SK-N-SH (cell line): ENCODE data around the gene GPX2. TPM values are rescaled to one million over a fixed set of nuclear protein-coding genes. Genes with fewer than 3 reads are reported as not detected.

Experiments used
- CTCF ChIA-PET: fragments of 300-600, 350-600 bp; formaldehyde crosslinking; extraction: SDS; loops from one replicate; lab custom pipeline; 2021; lab: Yijun Ruan, JAX
- POLR2A ChIA-PET: fragments of 350-600 bp; sonication (Branson Sonifier 250); formaldehyde crosslinking; extraction: SDS; loops from one replicate; lab custom pipeline; 2020; ENCODE audit warnings: antibody characterized with exemption, inconsistent platforms; lab: Yijun Ruan, JAX
- DNase-seq: peaks from one replicate; pipeline ENCODE4 v3.0.0; 2012
- H2AFZ ChIP-seq: fragments of 200-600 bp; sonication (generic); 2 replicates; pipeline ENCODE4 v1.8.1; 2016; ENCODE audit warnings: antibody characterized with exemption, mild to moderate bottlenecking, low read depth
- H3F3A ChIP-seq: fragments of 200-600 bp; sonication (generic); replicated peaks from 2 replicates; pipeline ENCODE3; 2016; ENCODE audit warnings: antibody characterized with exemption, mild to moderate bottlenecking; ENCODE audit not compliant: insufficient read depth
- H3K27ac ChIP-seq, 2 experiments: fragments of 200-500 bp in 1 of 2; fragments of 200-600 bp in 1 of 2; sonication (Bioruptor generic) in 1 of 2; sonication (generic), shearing (Covaris generic) in 1 of 2; 2 replicates each; pipeline versions ENCODE4 v1.5.1 to v1.6.1; 2014 to 2016; ENCODE audit warnings: low read depth in 2 of 2, inconsistent platforms in 1 of 2, low read length in 1 of 2, mild to moderate bottlenecking in 1 of 2, mixed read lengths in 1 of 2
- H3K27me3 ChIP-seq: fragments of 200-600 bp; sonication (generic), shearing (Covaris generic); 2 replicates; pipeline ENCODE4 v1.6.1; 2016; ENCODE audit warnings: mixed run types; ENCODE audit not compliant: insufficient read depth
- H3K36me3 ChIP-seq, 2 experiments: fragments of 200-500 bp in 1 of 2; fragments of 200-600 bp in 1 of 2; sonication (Bioruptor generic) in 1 of 2; sonication (generic) in 1 of 2; replicated peaks in 1 of 2; 2 replicates each; pipeline versions ENCODE3 to v1.5.1; 2014 to 2016; ENCODE audit warnings: low read length in 1 of 2, mild to moderate bottlenecking in 1 of 2; ENCODE audit not compliant: insufficient read depth in 2 of 2, control insufficient read depth in 1 of 2
- H3K4me1 ChIP-seq, 2 experiments: fragments of 200-500 bp in 1 of 2; fragments of 200-600 bp in 1 of 2; sonication (Bioruptor generic) in 1 of 2; sonication (generic), shearing (Covaris generic) in 1 of 2; 2 replicates each; pipeline versions ENCODE4 v1.5.1 to v1.6.1; 2014 to 2016; ENCODE audit warnings: low read depth in 1 of 2, low read length in 1 of 2, mixed run types in 1 of 2; ENCODE audit not compliant: insufficient read depth in 2 of 2, control insufficient read depth in 1 of 2
- H3K4me2 ChIP-seq: fragments of 200-600 bp; sonication (generic), shearing (Covaris generic); 2 replicates; pipeline ENCODE4 v1.6.1; 2017; ENCODE audit warnings: mixed run types
- H3K4me3 ChIP-seq, 2 experiments: fragments of 200-500 bp in 1 of 2; fragments of 200-600 bp in 1 of 2; sonication (Bioruptor generic) in 1 of 2; sonication (generic), shearing (Covaris generic) in 1 of 2; 2 replicates each; pipeline versions ENCODE4 v1.5.1 to v1.8.1; 2014 to 2016; ENCODE audit warnings: low read depth in 2 of 2, inconsistent platforms in 1 of 2, low read length in 1 of 2, mild to moderate bottlenecking in 1 of 2, mixed read lengths in 1 of 2, moderate library complexity in 1 of 2
- H3K79me2 ChIP-seq: fragments of 200-600 bp; sonication (generic); 2 replicates; pipeline ENCODE4 v1.8.1; 2017; ENCODE audit warnings: mild to moderate bottlenecking; ENCODE audit not compliant: insufficient read depth
- H3K9ac ChIP-seq: fragments of 200-600 bp; sonication (generic); 2 replicates; pipeline ENCODE4 v1.6.1; 2017; ENCODE audit warnings: mixed run types
- H3K9me2 ChIP-seq: fragments of 200-600 bp; sonication (generic); 2 replicates; pipeline ENCODE4 v1.6.1; 2017; ENCODE audit warnings: mixed run types
- H3K9me3 ChIP-seq: fragments of 200-600 bp; sonication (generic); 2 replicates; pipeline ENCODE4 v1.6.1; 2017; ENCODE audit warnings: mixed run types, mild to moderate bottlenecking, moderate library complexity
- H4K20me1 ChIP-seq: fragments of 200-600 bp; sonication (generic); 2 replicates; pipeline ENCODE4 v1.6.1; 2017; ENCODE audit warnings: mild to moderate bottlenecking, mixed run types; ENCODE audit not compliant: insufficient read depth
- FOSL2 ChIP-seq: IDR thresholded peaks from 2 replicates; pipeline ENCODE4 v1.4.0; 2012; ENCODE audit warnings: low read depth, mild to moderate bottlenecking, moderate library complexity, borderline replicate concordance
- GABPA ChIP-seq: IDR thresholded peaks from 2 replicates; pipeline ENCODE4 v1.4.0; 2012; ENCODE audit warnings: low read depth, mild to moderate bottlenecking
- IRF3 ChIP-seq: fragments of 150-350 bp; IDR thresholded peaks from 2 replicates; pipeline ENCODE4 v1.6.1; 2016; ENCODE audit warnings: mild to moderate bottlenecking, low read depth, low read length
- JUND ChIP-seq: IDR thresholded peaks from 2 replicates; pipeline ENCODE4 v1.4.0; 2012
- MEF2A ChIP-seq: IDR thresholded peaks from 2 replicates; pipeline ENCODE4 v1.4.0; 2012; ENCODE audit warnings: low read depth, borderline replicate concordance
- MXI1 ChIP-seq: IDR thresholded peaks from 2 replicates; pipeline ENCODE4 v1.6.1; 2012; ENCODE audit warnings: mild to moderate bottlenecking, low read depth, low read length, improper control_type of control experiment
- NFIC ChIP-seq: IDR thresholded peaks from 2 replicates; pipeline ENCODE4 v1.4.0; 2012; ENCODE audit warnings: borderline replicate concordance
- NRF1 ChIP-seq: IDR thresholded peaks from 2 replicates; pipeline ENCODE4 v1.6.1; 2012; ENCODE audit warnings: low read depth, mild to moderate bottlenecking, low read length
- POLR2AphosphoS5 ChIP-seq: IDR thresholded peaks from 2 replicates; pipeline ENCODE4 v1.6.1; 2012; ENCODE audit warnings: low read depth, low read length
- RXRA ChIP-seq: IDR thresholded peaks from 2 replicates; pipeline ENCODE4 v1.4.0; 2012; ENCODE audit warnings: low read depth, mild to moderate bottlenecking, borderline replicate concordance
- TCF12 ChIP-seq: IDR thresholded peaks from 2 replicates; pipeline ENCODE4 v1.4.0; 2012
- TEAD4 ChIP-seq: IDR thresholded peaks from 2 replicates; pipeline ENCODE4 v1.4.0; 2012; ENCODE audit warnings: mild to moderate bottlenecking, borderline replicate concordance; ENCODE audit not compliant: insufficient read depth
- WGBS: methylation state at CpG from one replicate; pipeline ENCODE4 v1.1.6; 2017; ENCODE audit warnings: low lambda C conversion rate; 5-methylcytosine and 5-hydroxymethylcytosine counted together
- polyA plus RNA-seq, 3 experiments: library from polyadenylated mRNA; depleted of rRNA; stranded (reverse); fragments of >200 nt; gene quantifications; 2 replicates each; pipeline ENCODE4 v1.2.3, GENCODE V29; 2012
- TF ChIP-seq, protein P1 (sequence below): IDR thresholded peaks from 2 replicates; pipeline ENCODE4 v1.4.0; 2012; ENCODE audit warnings: low read depth, borderline replicate concordance
- TF ChIP-seq, protein P2 (sequence below): IDR thresholded peaks from 2 replicates; pipeline ENCODE4 v1.4.0; 2012; ENCODE audit warnings: low read depth, borderline replicate concordance
- TF ChIP-seq, protein P3 (sequence below): IDR thresholded peaks from 2 replicates; pipeline ENCODE4; 2012

GPX2 gene
- polyA plus RNA-seq, 1 of the 3 experiments (the other 2 are of a cell fraction), result not detected

DNA sequence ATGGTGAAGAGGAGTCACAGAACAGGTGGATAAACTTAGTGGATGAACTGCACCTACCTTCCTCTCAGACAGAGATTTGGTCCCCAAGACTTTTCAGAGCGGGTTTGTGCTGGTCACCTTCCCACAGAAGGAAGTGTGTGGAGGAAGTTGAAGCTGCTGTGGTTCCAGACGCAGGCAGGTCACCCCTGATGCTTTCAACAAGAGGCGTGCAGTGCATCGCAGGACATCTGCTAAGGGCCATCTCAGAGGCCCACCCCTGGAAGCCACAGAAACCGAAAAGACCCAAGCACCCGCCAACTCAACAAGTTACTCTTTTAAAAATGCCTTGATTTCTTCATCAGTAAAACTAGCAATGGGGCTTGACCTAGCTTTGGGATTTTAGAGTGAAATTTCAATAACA lies 1.0 kb upstream of the GPX2 start:
- H3K79me2 ChIP-seq, result no peaks in the 10 kb centered on the region
- H3K36me3 ChIP-seq, result peaks cover 0 to 26% of the 10 kb centered on the region in 2 experiments
- no peaks in the 10 kb centered on the region for H3K9me2 ChIP-seq
- TF ChIP-seq TEAD4, result no peak
- TF ChIP-seq GABPA, result no peak
- TF ChIP-seq NFIC, result no peak
- no peak for TF ChIP-seq RXRA
- no peak for TF ChIP-seq NRF1
- TF ChIP-seq FOSL2, result no peak
- TF ChIP-seq POLR2AphosphoS5, result no peak
- no peak for TF ChIP-seq TCF12
- TF ChIP-seq, protein P1, sequence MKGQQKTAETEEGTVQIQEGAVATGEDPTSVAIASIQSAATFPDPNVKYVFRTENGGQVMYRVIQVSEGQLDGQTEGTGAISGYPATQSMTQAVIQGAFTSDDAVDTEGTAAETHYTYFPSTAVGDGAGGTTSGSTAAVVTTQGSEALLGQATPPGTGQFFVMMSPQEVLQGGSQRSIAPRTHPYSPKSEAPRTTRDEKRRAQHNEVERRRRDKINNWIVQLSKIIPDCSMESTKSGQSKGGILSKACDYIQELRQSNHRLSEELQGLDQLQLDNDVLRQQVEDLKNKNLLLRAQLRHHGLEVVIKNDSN, result no peak
- TF ChIP-seq, protein P2, sequence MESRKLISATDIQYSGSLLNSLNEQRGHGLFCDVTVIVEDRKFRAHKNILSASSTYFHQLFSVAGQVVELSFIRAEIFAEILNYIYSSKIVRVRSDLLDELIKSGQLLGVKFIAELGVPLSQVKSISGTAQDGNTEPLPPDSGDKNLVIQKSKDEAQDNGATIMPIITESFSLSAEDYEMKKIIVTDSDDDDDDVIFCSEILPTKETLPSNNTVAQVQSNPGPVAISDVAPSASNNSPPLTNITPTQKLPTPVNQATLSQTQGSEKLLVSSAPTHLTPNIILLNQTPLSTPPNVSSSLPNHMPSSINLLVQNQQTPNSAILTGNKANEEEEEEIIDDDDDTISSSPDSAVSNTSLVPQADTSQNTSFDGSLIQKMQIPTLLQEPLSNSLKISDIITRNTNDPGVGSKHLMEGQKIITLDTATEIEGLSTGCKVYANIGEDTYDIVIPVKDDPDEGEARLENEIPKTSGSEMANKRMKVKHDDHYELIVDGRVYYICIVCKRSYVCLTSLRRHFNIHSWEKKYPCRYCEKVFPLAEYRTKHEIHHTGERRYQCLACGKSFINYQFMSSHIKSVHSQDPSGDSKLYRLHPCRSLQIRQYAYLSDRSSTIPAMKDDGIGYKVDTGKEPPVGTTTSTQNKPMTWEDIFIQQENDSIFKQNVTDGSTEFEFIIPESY, result no peak
- TF ChIP-seq JUND, result no peak
- TF ChIP-seq, all 33 proteins: peak for 0
- ChIA-PET CTCF (interaction anchor here (1.0 kb wide), 1 partner anchor 52 kb away, joined by 4 read pairs; no protein-coding TSS in a partner anchor), POLR2A (no interaction called here)
- 93% methylated on average over 5 of the region's 6 CpGs for WGBS
- H3K27ac ChIP-seq, result no peak overlapping the region
- no peak overlapping the region for H3K4me2 ChIP-seq
- no peaks in the 10 kb centered on the region for H3K4me1 ChIP-seq
- no peaks in the 10 kb centered on the region for H3K27me3 ChIP-seq
- no peak overlapping the region for H3K9ac ChIP-seq
- no peaks in the 10 kb centered on the region for H4K20me1 ChIP-seq
- DNase-seq, result no peak
- H3F3A ChIP-seq, result no peaks in the 10 kb centered on the region
- no peak overlapping the region for H3K4me3 ChIP-seq
- no peak overlapping the region for H2AFZ ChIP-seq
- H3K9me3 ChIP-seq, result no peaks in the 10 kb centered on the region

DNA sequence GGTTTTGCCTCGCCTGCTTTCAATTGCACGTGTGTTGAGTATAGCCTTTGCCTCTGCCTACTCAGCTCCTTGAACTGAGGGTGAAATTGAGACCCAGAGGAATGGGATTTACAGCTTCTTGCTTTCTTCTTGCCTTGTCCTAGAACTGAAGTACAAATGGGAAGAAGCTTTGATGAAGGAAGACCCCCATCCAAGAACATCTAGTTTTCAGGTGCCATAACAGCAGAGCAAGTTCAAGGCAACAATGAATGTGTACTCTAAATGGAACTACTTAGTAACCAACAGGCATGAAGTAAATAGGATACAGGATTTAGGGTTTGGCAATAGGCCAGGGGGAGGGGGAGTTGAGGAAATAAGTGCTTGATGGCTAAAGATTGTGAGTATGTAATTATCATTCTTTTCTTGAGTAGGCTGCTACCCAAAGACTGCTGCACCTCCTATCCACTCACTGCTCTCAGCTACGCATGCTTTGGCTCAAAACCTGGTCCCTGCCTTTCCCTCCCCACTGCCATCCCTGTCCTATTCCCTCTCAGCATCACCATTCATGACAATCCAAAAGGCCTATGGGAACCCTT lies 2.1 kb downstream of the GPX2 start:
- H3K9ac ChIP-seq, result no peak overlapping the region
- H3K79me2 ChIP-seq, result no peaks in the 10 kb centered on the region
- H3K9me3 ChIP-seq, result no peaks in the 10 kb centered on the region
- no peak overlapping the region for H2AFZ ChIP-seq
- no peak overlapping the region for H3K4me3 ChIP-seq
- WGBS, result 98% methylated on average over 3 of the region's 3 CpGs
- CTCF ChIA-PET, result interaction anchor here (1.3 kb wide), 1 partner anchor 11 kb away, joined by 3 read pairs; no protein-coding TSS in a partner anchor
- no peak overlapping the region for H3K27ac ChIP-seq
- H3F3A ChIP-seq, result peaks cover 11% of the 10 kb centered on the region
- H4K20me1 ChIP-seq, result no peaks in the 10 kb centered on the region; the same call in 1 of the 2 replicates
- H3K4me1 ChIP-seq, result no peaks in the 10 kb centered on the region; a peak in 1 of 4 replicates
- no peaks in the 10 kb centered on the region for H3K27me3 ChIP-seq
- H3K36me3 ChIP-seq, result peaks cover 0 to 20% of the 10 kb centered on the region in 2 experiments
- DNase-seq, result no peak
- POLR2A ChIA-PET, result interaction anchor here (0.9 kb wide), 1 partner anchor 10 kb away, joined by 3 read pairs; no protein-coding TSS in a partner anchor
- no peak overlapping the region for H3K4me2 ChIP-seq
- H3K9me2 ChIP-seq, result no peaks in the 10 kb centered on the region
- TF ChIP-seq, protein P2, result no peak
- TF ChIP-seq IRF3 (no peak), MXI1 (no peak), NRF1 (no peak), GABPA (no peak), FOSL2 (no peak), MEF2A (no peak)
- TF ChIP-seq, protein P3, sequence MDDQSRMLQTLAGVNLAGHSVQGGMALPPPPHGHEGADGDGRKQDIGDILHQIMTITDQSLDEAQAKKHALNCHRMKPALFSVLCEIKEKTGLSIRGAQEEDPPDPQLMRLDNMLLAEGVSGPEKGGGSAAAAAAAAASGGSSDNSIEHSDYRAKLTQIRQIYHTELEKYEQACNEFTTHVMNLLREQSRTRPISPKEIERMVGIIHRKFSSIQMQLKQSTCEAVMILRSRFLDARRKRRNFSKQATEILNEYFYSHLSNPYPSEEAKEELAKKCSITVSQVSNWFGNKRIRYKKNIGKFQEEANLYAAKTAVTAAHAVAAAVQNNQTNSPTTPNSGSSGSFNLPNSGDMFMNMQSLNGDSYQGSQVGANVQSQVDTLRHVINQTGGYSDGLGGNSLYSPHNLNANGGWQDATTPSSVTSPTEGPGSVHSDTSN, result no peak
- TF ChIP-seq, protein P1, result no peak
